Calu3 (cell line): Measurements from ENCODE around the gene L1CAM. TPM values are rescaled to one million over a fixed set of nuclear protein-coding genes. Genes with fewer than 3 reads are reported as not detected.

ENCODE experiments used
- BruUV-seq: library from RNA; stranded (reverse); fragments of 400-500 nt; replicated peaks from 2 replicates; lab custom pipeline; 2021; lab: Mats Ljungman, UMichigan
- CTCF ChIA-PET: fragments of 300-600 bp; sonication (Branson Sonifier 250); formaldehyde crosslinking; loops from one replicate; lab custom pipeline; 2022; ENCODE audit warnings: antibody characterized with exemption; lab: Charles Lee
- DNase-seq: peaks from one replicate; pipeline ENCODE4 v3.0.0; 2022
- H3K27ac Mint-ChIP-seq: one replicate; pipeline ENCODE4 v1.8.0; 2022; ENCODE audit warnings: mixed read lengths; ENCODE audit not compliant: unreplicated experiment
- H3K27me3 Mint-ChIP-seq: one replicate; pipeline ENCODE4 v1.8.0; 2022; ENCODE audit warnings: mixed read lengths; ENCODE audit not compliant: unreplicated experiment
- H3K36me3 Mint-ChIP-seq: one replicate; pipeline ENCODE4 v1.8.0; 2022; ENCODE audit warnings: mild to moderate bottlenecking, moderate library complexity, mixed read lengths; ENCODE audit not compliant: insufficient read depth, unreplicated experiment
- H3K4me1 Mint-ChIP-seq: one replicate; pipeline ENCODE4 v1.8.0; 2022; ENCODE audit warnings: mild to moderate bottlenecking, low read depth, mixed read lengths; ENCODE audit not compliant: unreplicated experiment
- H3K4me3 Mint-ChIP-seq: one replicate; pipeline ENCODE4 v1.8.0; 2022; ENCODE audit warnings: mild to moderate bottlenecking, low read depth, moderate library complexity, mixed read lengths; ENCODE audit not compliant: unreplicated experiment
- H3K9me3 Mint-ChIP-seq: one replicate; pipeline ENCODE4 v1.8.0; 2022; ENCODE audit warnings: low read depth, mixed read lengths; ENCODE audit not compliant: unreplicated experiment
- CTCF ChIP-seq: fragments of 200-600 bp; IDR thresholded peaks from one replicate; pipeline ENCODE4 v1.8.0; 2022; ENCODE audit warnings: antibody characterized with exemption; ENCODE audit not compliant: unreplicated experiment
- intact Hi-C: fragments of 100-400 bp; cut with micrococcal nuclease; formaldehyde crosslinking; loops from one replicate; pipeline ENCODE4 v1.10.0; 2022; ENCODE audit not compliant: unreplicated experiment
- total RNA-seq: library from RNA; stranded (reverse); gene quantifications from 2 replicates; pipeline ENCODE4 v1.2.3, GENCODE V29; 2022

Gene L1CAM
- total RNA-seq, 1 experiment from 2014 or later: 14.2 TPM

- Mint-ChIP-seq H3K27ac (no peak overlapping the region), H3K36me3 (no peaks in the 10 kb centered on the region), H3K27me3 (peaks cover 50% of the 10 kb centered on the region), H3K9me3 (no peaks in the 10 kb centered on the region), H3K4me1 (no peaks in the 10 kb centered on the region), H3K4me3 (no peak overlapping the region)
- no peak for TF ChIP-seq CTCF
- intact Hi-C loops: no loop called here
- CTCF ChIA-PET: no interaction called here
- no peak for DNase-seq
- BruUV-seq: no TSS peak
These were observed 41.4 kb downstream of the L1CAM start for GRCh38 chrX:153844509-153845082.

- TF ChIP-seq CTCF: no peak
- no peaks in the 10 kb centered on the region for H3K4me1 Mint-ChIP-seq
- H3K27ac Mint-ChIP-seq: no peak overlapping the region
- BruUV-seq: no TSS peak
- H3K9me3 Mint-ChIP-seq: no peaks in the 10 kb centered on the region
- peaks cover 79% of the 10 kb centered on the region for H3K27me3 Mint-ChIP-seq
- intact Hi-C loops: no loop called here
- DNase-seq: no peak
- H3K4me3 Mint-ChIP-seq: no peak overlapping the region
- CTCF ChIA-PET: interaction anchor here (0.5 kb wide), 1 partner anchor 26 kb away, joined by 3 read pairs; no protein-coding TSS in a partner anchor
- no peaks in the 10 kb centered on the region for H3K36me3 Mint-ChIP-seq
These were observed 49.1 kb downstream of the L1CAM start for GRCh38 chrX:153836921-153837320.

GRCh38 chrX:153832728-153833127 lies 53.2 kb downstream of the L1CAM start:
- Mint-ChIP-seq H3K27me3 (peaks cover 75% of the 10 kb centered on the region), H3K9me3 (no peaks in the 10 kb centered on the region), H3K36me3 (no peaks in the 10 kb centered on the region), H3K4me3 (no peak overlapping the region), H3K27ac (no peak overlapping the region), H3K4me1 (no peaks in the 10 kb centered on the region)
- intact Hi-C loops: no loop called here
- no peak for DNase-seq
- TF ChIP-seq CTCF: no peak
- CTCF ChIA-PET: no interaction called here
- BruUV-seq: no TSS peak

GRCh38 chrX:153831429-153832150 lies 54.4 kb downstream of the L1CAM start:
- Mint-ChIP-seq H3K9me3 (no peaks in the 10 kb centered on the region), H3K36me3 (no peaks in the 10 kb centered on the region), H3K27ac (no peak overlapping the region), H3K27me3 (peaks cover 75% of the 10 kb centered on the region), H3K4me3 (no peak overlapping the region), H3K4me1 (no peaks in the 10 kb centered on the region)
- no TSS peak for BruUV-seq
- no peak for DNase-seq
- TF ChIP-seq CTCF: no peak
- CTCF ChIA-PET: no interaction called here
- intact Hi-C loops: no loop called here
